ENCODE data around the gene UNC45B. TPM values are rescaled to one million over a fixed set of nuclear protein-coding genes. Genes with fewer than 3 reads are reported as not detected.
"Not testable (repeated sequence)": the region's sequence is repeated elsewhere in the genome, so short reads cannot be mapped to it uniquely, and the experiment has no call there.

UNC45B gene
- total RNA-seq, 2 donors from 2014 or later = not detected

DNA sequence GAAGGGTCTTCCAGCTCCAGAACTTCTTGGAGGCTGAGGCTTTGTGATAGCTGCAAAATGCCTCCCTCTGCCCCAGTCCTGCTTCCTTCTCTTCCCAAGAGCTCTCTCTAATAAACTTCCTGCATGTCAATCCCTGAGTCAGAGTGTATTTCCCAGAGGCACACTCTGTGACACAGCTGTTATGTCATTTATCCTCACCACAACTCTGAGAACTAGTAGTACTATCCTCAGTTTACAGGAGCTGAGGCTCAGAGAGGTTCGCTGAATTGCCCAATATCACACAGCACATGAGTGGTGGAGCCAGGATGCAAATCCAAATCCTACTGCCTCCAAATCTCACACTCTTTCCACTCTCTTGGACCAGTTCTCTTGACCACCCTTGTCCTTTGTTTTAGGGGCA, 20.0 kb downstream of the UNC45B start:
- TF ChIP-seq, protein P1, sequence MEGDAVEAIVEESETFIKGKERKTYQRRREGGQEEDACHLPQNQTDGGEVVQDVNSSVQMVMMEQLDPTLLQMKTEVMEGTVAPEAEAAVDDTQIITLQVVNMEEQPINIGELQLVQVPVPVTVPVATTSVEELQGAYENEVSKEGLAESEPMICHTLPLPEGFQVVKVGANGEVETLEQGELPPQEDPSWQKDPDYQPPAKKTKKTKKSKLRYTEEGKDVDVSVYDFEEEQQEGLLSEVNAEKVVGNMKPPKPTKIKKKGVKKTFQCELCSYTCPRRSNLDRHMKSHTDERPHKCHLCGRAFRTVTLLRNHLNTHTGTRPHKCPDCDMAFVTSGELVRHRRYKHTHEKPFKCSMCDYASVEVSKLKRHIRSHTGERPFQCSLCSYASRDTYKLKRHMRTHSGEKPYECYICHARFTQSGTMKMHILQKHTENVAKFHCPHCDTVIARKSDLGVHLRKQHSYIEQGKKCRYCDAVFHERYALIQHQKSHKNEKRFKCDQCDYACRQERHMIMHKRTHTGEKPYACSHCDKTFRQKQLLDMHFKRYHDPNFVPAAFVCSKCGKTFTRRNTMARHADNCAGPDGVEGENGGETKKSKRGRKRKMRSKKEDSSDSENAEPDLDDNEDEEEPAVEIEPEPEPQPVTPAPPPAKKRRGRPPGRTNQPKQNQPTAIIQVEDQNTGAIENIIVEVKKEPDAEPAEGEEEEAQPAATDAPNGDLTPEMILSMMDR (IDR thresholded peaks at IDR 0.05) = no peak
- H3K9me3 ChIP-seq = no peaks in the 10 kb centered on the region
- H3K27ac ChIP-seq = no peak overlapping the region
- H3K4me3 ChIP-seq = no peak overlapping the region
- intact Hi-C loops (cut with DNase I) = no loop called here
- H3K9ac ChIP-seq (ENCODE audit: low read depth in 2 of 2, low read length in 2 of 2) = no peak overlapping the region
- no peak for DNase-seq
- H3K36me3 ChIP-seq = no peaks in the 10 kb centered on the region
- H3K4me1 ChIP-seq = no peaks in the 10 kb centered on the region
- no peaks in the 10 kb centered on the region for H3K27me3 ChIP-seq

DNA sequence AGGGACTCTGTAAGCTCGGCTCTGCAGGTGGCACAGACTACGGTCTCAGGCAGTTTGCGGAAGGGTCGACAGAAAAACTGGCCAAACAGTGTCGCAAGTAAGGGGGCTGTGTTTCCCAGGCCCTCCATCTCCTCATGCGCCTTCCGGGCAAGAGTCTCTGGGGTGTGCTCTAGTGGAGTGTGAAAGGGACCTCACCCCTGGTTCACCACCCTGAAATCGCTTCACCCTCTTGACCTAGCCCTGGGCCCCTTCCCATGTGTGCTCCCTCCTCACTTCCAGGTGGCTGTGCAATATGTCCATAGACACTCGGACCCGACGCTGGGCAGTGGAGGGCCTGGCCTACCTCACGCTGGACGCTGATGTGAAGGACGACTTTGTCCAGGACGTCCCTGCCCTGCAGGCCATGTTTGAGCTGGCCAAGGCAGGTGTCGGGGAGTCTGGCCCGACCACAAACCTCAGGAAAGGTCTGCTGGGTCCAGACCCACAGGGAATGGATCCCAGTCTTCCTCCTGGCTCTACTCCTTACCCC, 22.3 kb downstream of the UNC45B start:
- Histone ChIP-seq H3K27me3 (no peaks in the 10 kb centered on the region), H3K9me3 (no peaks in the 10 kb centered on the region), H3K36me3 (no peaks in the 10 kb centered on the region), H3K9ac (ENCODE audit: low read depth in 2 of 2, low read length in 2 of 2) (no peak overlapping the region), H3K4me3 (no peak overlapping the region), H3K4me1 (no peaks in the 10 kb centered on the region), H3K27ac (no peak overlapping the region)
- DNase-seq = no peak
- intact Hi-C loops (cut with DNase I) = loop anchor here (10.0 kb wide), 1 partner anchor 365 kb away; the partner anchor contains the start of gene SLFN12L
- TF ChIP-seq, protein P1 (IDR thresholded peaks at IDR 0.05) = no peak

DNA sequence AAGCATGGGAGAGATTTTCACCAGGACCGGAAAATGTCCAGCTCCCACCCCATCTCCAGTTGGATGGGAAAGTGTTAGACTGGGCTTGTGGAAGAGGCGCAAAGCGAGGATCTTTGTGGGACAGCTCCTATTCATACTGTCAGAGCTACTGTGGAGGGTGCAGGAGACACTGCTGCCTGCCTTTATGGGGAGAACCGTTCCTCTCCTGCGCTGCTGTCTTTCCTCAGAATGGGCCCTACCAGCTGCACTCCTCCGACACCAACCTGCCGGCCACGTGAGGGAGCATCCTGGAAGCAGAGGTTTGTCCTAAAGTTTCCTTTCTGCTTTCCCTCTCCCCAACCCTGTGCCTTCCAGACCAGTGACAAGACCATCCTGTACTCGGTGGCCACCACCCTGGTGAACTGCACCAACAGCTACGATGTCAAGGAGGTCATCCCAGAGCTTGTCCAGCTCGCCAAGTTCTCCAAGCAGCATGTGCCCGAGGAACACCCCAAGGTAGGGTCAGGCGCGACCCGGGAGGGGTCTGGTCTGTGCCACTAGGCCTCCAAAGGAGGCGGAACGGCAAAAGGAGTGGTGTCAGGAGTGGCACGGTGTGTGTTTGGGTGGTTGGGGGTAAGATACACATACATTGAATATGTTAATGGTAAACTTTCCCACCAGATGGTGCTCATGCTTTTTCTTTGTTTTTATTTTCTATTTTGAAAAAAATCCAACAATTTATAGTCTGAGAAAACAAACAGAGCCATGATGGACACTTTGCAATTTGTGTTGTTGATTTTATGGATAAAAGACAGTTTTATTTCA, 23.6 kb downstream of the UNC45B start:
- H3K4me1 ChIP-seq = no peaks in the 10 kb centered on the region
- H3K36me3 ChIP-seq = no peaks in the 10 kb centered on the region
- DNase-seq = no peak
- H3K27ac ChIP-seq = no peak overlapping the region
- no peaks in the 10 kb centered on the region for H3K9me3 ChIP-seq
- intact Hi-C loops (cut with DNase I) = loop anchor here (10.0 kb wide), 1 partner anchor 364 kb away; the partner anchor contains the start of gene SLFN12L
- H3K9ac ChIP-seq (ENCODE audit: low read depth in 2 of 2, low read length in 2 of 2) = no peak overlapping the region
- TF ChIP-seq, protein P1 (IDR thresholded peaks at IDR 0.05) = peak; percentile 19
- no peak overlapping the region for H3K4me3 ChIP-seq
- H3K27me3 ChIP-seq = no peaks in the 10 kb centered on the region

- no peak overlapping the region for H3K9ac ChIP-seq (ENCODE audit: low read depth in 2 of 2, low read length in 2 of 2)
- H3K9me3 ChIP-seq = no peaks in the 10 kb centered on the region
- intact Hi-C loops (cut with DNase I) = loop anchor here (10.0 kb wide), 1 partner anchor 363 kb away; the partner anchor contains the start of gene SLFN12L
- no peaks in the 10 kb centered on the region for H3K27me3 ChIP-seq
- H3K4me1 ChIP-seq = no peaks in the 10 kb centered on the region
- H3K4me3 ChIP-seq = no peak overlapping the region
- H3K36me3 ChIP-seq = no peaks in the 10 kb centered on the region
- TF ChIP-seq, protein P1 (IDR thresholded peaks at IDR 0.05) = no peak
- no peak for DNase-seq
- H3K27ac ChIP-seq = no peak overlapping the region
These were observed 24.2 kb downstream of the UNC45B start for GRCh38 chr17:35171834-35172233.

DNA sequence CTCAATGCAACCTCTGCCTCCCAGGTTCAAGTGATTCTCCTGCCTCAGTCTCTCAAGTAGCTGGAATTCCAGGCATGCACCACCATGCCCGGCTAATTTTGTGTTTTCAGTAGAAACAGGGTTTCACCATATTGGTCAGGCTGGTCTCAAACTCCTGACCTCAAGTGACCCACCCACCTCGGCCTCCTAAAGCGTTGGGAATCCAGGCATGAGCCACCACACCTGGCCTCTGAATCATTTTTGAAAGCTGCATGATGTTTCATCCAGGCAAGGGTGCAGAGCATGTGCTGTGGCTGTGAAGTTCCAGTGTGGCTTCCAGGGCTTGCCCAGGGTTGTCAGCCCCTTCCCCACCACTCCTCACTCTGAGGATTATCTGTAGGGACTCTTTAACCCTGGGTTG, 24.7 kb downstream of the UNC45B start:
- H3K4me1 ChIP-seq; H3K36me3 ChIP-seq; H3K27me3 ChIP-seq; H3K9ac ChIP-seq (ENCODE audit: low read depth in 2 of 2, low read length in 2 of 2); H3K27ac ChIP-seq; DNase-seq; H3K9me3 ChIP-seq; H3K4me3 ChIP-seq: not testable (repeated sequence)
- intact Hi-C loops (cut with DNase I) = loop anchor here (10.0 kb wide), 1 partner anchor 362 kb away; the partner anchor contains the start of gene SLFN12L

All from colonic mucosa (tissue), 4 donors.